ENCODE results near the gene RXRA.
A peak's percentile ranks its signal among the peaks of the same experiment; 100 is the strongest.

Gene RXRA

GRCh38 chr9:134434894-134435506 lies 108.7 kb downstream of the RXRA start:
- peak; percentile 33 for DNase-seq (ENCODE audit: low read depth)

GRCh38 chr9:134435550-134436378 lies 109.5 kb downstream of the RXRA start:
- DNase-seq (ENCODE audit: low read depth): no peak

GRCh38 chr9:134436379-134436762 lies 110.1 kb downstream of the RXRA start:
- DNase-seq (ENCODE audit: low read depth): no peak

- DNase-seq (ENCODE audit: low read depth): no peak
Observed at GRCh38 chr9:134436911-134437310, 110.7 kb downstream of the RXRA start.

- DNase-seq (ENCODE audit: low read depth): no peak
Observed at GRCh38 chr9:134437403-134438194, 111.3 kb downstream of the RXRA start.

GRCh38 chr9:134438195-134438788 lies 112.0 kb downstream of the RXRA start:
- no peak for DNase-seq (ENCODE audit: low read depth)

- DNase-seq (ENCODE audit: low read depth): no peak
Observed at GRCh38 chr9:134439368-134439784, 113.1 kb downstream of the RXRA start.

GRCh38 chr9:134440636-134441226 lies 114.5 kb downstream of the RXRA start:
- no peak for DNase-seq (ENCODE audit: low read depth)

- DNase-seq (ENCODE audit: low read depth): no peak
Observed at GRCh38 chr9:134441227-134442084, 115.2 kb downstream of the RXRA start.

- no peak for DNase-seq (ENCODE audit: low read depth)
Observed at GRCh38 chr9:134442085-134442474, 115.8 kb downstream of the RXRA start.

GRCh38 chr9:134442486-134443173 lies 116.4 kb downstream of the RXRA start:
- DNase-seq (ENCODE audit: low read depth): no peak

- peak; percentile 58 for DNase-seq (ENCODE audit: low read depth)
Observed at GRCh38 chr9:134443174-134444037, 117.2 kb downstream of the RXRA start.

- no peak for DNase-seq (ENCODE audit: low read depth)
Observed at GRCh38 chr9:134444038-134444315, 117.7 kb downstream of the RXRA start.

- no peak for DNase-seq (ENCODE audit: low read depth)
Observed at GRCh38 chr9:134445000-134445399, 118.7 kb downstream of the RXRA start.

- DNase-seq (ENCODE audit: low read depth): peak; percentile 72
Observed at GRCh38 chr9:134449180-134449916, 123.1 kb downstream of the RXRA start.

GRCh38 chr9:134451700-134452458 lies 125.6 kb downstream of the RXRA start:
- no peak for DNase-seq (ENCODE audit: low read depth)

- DNase-seq (ENCODE audit: low read depth): no peak
Observed at GRCh38 chr9:134452728-134453127, 126.5 kb downstream of the RXRA start.

- DNase-seq (ENCODE audit: low read depth): no peak
Observed at GRCh38 chr9:134453776-134454475, 127.7 kb downstream of the RXRA start.
